Measurements from ENCODE around the gene DNAH17. TPM values are rescaled to one million over a fixed set of nuclear protein-coding genes. Genes with fewer than 3 reads are reported as not detected.

DNAH17 gene
- polyA plus RNA-seq, 3 donors, result 0.01 to 0.51 (median 0.11) TPM

DNA sequence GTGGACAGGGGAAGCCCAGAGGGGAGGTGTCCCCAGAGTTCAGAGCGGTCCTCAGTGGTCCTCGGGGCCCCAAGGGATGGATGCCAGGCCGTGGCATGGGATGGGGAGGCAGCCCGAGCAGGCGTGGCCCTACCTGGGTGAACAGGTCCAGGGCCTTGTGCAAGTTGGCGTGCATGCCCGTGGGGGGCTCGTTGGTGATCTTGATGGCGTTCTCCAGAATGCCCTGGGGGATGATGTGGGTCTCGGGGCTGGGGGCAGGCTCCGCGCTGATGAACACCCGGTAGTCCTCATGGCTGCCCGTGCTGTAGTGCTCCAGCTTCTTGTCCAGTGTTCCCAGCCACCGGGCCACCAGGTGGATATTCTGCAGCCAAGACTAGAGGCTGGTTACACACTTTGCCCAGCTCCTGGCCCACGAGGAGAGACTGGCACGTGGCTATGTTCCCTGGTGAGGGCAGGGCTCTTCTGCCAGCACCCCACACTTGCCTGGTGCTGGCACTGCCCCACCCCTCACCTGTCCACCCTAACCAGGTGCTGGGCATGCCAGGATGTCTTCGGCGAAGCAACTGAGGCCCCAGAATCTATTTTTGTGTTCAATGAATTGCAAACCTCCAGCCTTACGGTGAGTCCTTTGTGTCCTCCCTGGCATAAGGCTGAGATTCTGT, 139.6 kb downstream of the DNAH17 start:
- Histone ChIP-seq H3K36me3 (replicated peaks in 1 of 2; ENCODE audit: control insufficient read depth in 1 of 2, insufficient read depth in 2 of 2, low read length in 2 of 2) (no peaks in the 10 kb centered on the region), H3K4me1 (ENCODE audit: control insufficient read depth in 1 of 2, insufficient read depth in 2 of 2, low read length in 2 of 2) (peaks cover 15 to 18% of the 10 kb centered on the region in 2 donors), H2AFZ (ENCODE audit: insufficient read depth, low read depth, low read length, poor library complexity, severe bottlenecking) (no peak overlapping the region), H3K27me3 (ENCODE audit: control insufficient read depth in 2 of 2, insufficient read depth in 2 of 2, low read length in 2 of 2) (no peaks in the 10 kb centered on the region), H3K79me2 (ENCODE audit: insufficient read depth, low read length) (no peaks in the 10 kb centered on the region), H3K4me2 (replicated peaks; ENCODE audit: extremely low read depth, low read length, poor library complexity, severe bottlenecking) (no peak overlapping the region), H3K4me3 (replicated peaks in 1 of 3; ENCODE audit: low read depth in 2 of 3, low read length in 3 of 3) (no peak overlapping the region), H3K9ac (ENCODE audit: insufficient read depth, low read length, poor library complexity, severe bottlenecking) (no peak overlapping the region), H3K9me3 (replicated peaks in 1 of 2; ENCODE audit: control insufficient read depth in 1 of 2, insufficient read depth in 1 of 2, low read length in 2 of 2) (no peaks in the 10 kb centered on the region), H3K27ac (ENCODE audit: low read depth in 1 of 2, low read length in 2 of 2) (no peak overlapping the region), H4K20me1 (ENCODE audit: insufficient read depth, low read length) (no peaks in the 10 kb centered on the region)
- peak overlapping the region in 1 of 2 donors; percentile 19 for H3K4me3 Mint-ChIP-seq
- peak overlapping the region in 5 of 7 donors; percentile 45 to 83 (median 53) for H3K27ac Mint-ChIP-seq
- peaks cover 4 to 6% of the 10 kb centered on the region in 2 donors for H3K36me3 Mint-ChIP-seq
- peaks cover 3 to 13% (median 8%) of the 10 kb centered on the region in 3 donors for H3K27me3 Mint-ChIP-seq (ENCODE audit: low read depth in 3 of 3)
- 92% methylated on average over 20 of the region's 20 CpGs for WGBS (ENCODE audit: insufficient coverage)
- peaks cover 0 to 8% (median 3%) of the 10 kb centered on the region in 7 donors for H3K9me3 Mint-ChIP-seq
- TF ChIP-seq, protein P1, sequence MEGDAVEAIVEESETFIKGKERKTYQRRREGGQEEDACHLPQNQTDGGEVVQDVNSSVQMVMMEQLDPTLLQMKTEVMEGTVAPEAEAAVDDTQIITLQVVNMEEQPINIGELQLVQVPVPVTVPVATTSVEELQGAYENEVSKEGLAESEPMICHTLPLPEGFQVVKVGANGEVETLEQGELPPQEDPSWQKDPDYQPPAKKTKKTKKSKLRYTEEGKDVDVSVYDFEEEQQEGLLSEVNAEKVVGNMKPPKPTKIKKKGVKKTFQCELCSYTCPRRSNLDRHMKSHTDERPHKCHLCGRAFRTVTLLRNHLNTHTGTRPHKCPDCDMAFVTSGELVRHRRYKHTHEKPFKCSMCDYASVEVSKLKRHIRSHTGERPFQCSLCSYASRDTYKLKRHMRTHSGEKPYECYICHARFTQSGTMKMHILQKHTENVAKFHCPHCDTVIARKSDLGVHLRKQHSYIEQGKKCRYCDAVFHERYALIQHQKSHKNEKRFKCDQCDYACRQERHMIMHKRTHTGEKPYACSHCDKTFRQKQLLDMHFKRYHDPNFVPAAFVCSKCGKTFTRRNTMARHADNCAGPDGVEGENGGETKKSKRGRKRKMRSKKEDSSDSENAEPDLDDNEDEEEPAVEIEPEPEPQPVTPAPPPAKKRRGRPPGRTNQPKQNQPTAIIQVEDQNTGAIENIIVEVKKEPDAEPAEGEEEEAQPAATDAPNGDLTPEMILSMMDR (IDR thresholded peaks at IDR 0.05), result no peak
- intact Hi-C loops (cut with micrococcal nuclease), result no loop called here
- H3K4me1 Mint-ChIP-seq, result peaks cover 20% of the 10 kb centered on the region
- no peak for DNase-seq

DNA sequence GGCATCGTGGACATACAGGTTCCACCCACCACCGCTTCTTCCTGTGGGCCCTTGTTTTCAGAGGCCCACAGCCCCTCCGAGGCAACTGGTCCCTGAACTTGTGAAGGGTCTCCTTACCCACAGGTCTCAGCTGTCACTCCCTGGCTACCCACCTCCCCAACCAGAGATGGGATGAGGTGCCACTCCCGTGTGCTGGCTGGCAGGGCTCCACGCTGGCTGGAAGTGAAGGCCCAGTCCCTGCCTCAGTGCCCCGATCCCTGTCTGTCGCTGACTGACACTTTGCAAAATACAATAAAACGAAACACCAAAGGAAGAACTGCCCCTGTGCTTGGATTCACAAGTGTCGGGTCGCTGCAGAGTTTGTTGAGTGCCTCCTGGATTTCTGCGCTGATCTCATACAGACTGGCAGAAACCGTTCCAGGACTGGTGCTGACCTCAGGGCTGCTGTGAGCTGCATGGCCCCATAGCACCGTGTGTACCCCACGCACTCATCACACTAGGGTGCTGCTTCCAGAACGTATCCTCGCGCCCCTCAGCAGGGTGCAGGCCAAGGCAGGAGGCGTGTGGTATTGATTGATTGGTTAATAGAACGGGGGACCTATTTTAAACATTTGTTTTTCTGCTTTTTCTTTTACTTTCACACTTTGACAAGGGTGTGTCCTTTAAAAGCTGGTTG, 141.7 kb downstream of the DNAH17 start:
- TF ChIP-seq, protein P1 (IDR thresholded peaks at IDR 0.05), result no peak
- no peak for DNase-seq
- Mint-ChIP-seq H3K4me3 (no peak overlapping the region), H3K9me3 (peaks cover 0 to 8% (median 3%) of the 10 kb centered on the region in 7 donors), H3K27ac (peak overlapping the region in 3 of 7 donors; percentile 1 to 70 (median 37)), H3K27me3 (ENCODE audit: low read depth in 3 of 3) (peaks cover 3 to 13% (median 11%) of the 10 kb centered on the region in 3 donors), H3K36me3 (no peaks in the 10 kb centered on the region), H3K4me1 (peaks cover 4% of the 10 kb centered on the region)
- Histone ChIP-seq H3K9me3 (replicated peaks in 1 of 2; ENCODE audit: control insufficient read depth in 1 of 2, insufficient read depth in 1 of 2, low read length in 2 of 2) (no peaks in the 10 kb centered on the region), H3K79me2 (ENCODE audit: insufficient read depth, low read length) (no peaks in the 10 kb centered on the region), H3K4me2 (replicated peaks; ENCODE audit: extremely low read depth, low read length, poor library complexity, severe bottlenecking) (no peak overlapping the region), H4K20me1 (ENCODE audit: insufficient read depth, low read length) (no peaks in the 10 kb centered on the region), H2AFZ (ENCODE audit: insufficient read depth, low read depth, low read length, poor library complexity, severe bottlenecking) (no peak overlapping the region), H3K27me3 (ENCODE audit: control insufficient read depth in 2 of 2, insufficient read depth in 2 of 2, low read length in 2 of 2) (no peaks in the 10 kb centered on the region), H3K4me3 (replicated peaks in 1 of 3; ENCODE audit: low read depth in 2 of 3, low read length in 3 of 3) (no peak overlapping the region), H3K4me1 (ENCODE audit: control insufficient read depth in 1 of 2, insufficient read depth in 2 of 2, low read length in 2 of 2) (no peaks in the 10 kb centered on the region), H3K36me3 (replicated peaks in 1 of 2; ENCODE audit: control insufficient read depth in 1 of 2, insufficient read depth in 2 of 2, low read length in 2 of 2) (no peaks in the 10 kb centered on the region), H3K27ac (ENCODE audit: low read depth in 1 of 2, low read length in 2 of 2) (no peak overlapping the region), H3K9ac (ENCODE audit: insufficient read depth, low read length, poor library complexity, severe bottlenecking) (no peak overlapping the region)
- WGBS (ENCODE audit: insufficient coverage), result 84% methylated on average over 13 of the region's 19 CpGs
- intact Hi-C loops (cut with micrococcal nuclease), result no loop called here

Measured in CD14-positive monocyte (primary cell).